IMR-90 (cell line): ENCODE data around the gene EFHD1.

Experiments used
- CEBPB ChIP-seq: IDR thresholded peaks from 2 replicates; pipeline ENCODE4 v1.6.1; 2012; ENCODE audit warnings: low read depth, low read length, improper control_type of control experiment
- CTCF ChIP-seq: conservative IDR thresholded peaks from 2 replicates; pipeline ENCODE4 v1.5.1; 2012; ENCODE audit warnings: mild to moderate bottlenecking, low read depth, low read length, improper control_type of control experiment
- FOS ChIP-seq: fragments of 150-350 bp; IDR thresholded peaks from 2 replicates; pipeline ENCODE4 v1.6.1; 2016; ENCODE audit warnings: low read depth, low read length
- NFE2L2 ChIP-seq: fragments of 150-350 bp; IDR thresholded peaks from 2 replicates; pipeline ENCODE4 v1.6.1; 2016; ENCODE audit warnings: low read depth, mild to moderate bottlenecking, low read length
- POLR2A ChIP-seq: IDR thresholded peaks from 2 replicates; pipeline ENCODE4 v1.6.1; 2012; ENCODE audit warnings: mild to moderate bottlenecking, low read depth, low read length

- TF ChIP-seq POLR2A (no peak), NFE2L2 (no peak), CTCF (no peak), FOS (no peak), CEBPB (no peak)
These were observed 22.0 kb downstream of the EFHD1 start for GRCh38 chr2:232655392-232655791.
